GM18861 (cell line): ENCODE data around the gene VEZT.

Experiments
- ATAC-seq: cut with Tn5 transposase; IDR thresholded peaks from one replicate; pipeline ENCODE4 v1.9.1; 2021; ENCODE audit not compliant: unreplicated experiment

The VEZT gene

DNA sequence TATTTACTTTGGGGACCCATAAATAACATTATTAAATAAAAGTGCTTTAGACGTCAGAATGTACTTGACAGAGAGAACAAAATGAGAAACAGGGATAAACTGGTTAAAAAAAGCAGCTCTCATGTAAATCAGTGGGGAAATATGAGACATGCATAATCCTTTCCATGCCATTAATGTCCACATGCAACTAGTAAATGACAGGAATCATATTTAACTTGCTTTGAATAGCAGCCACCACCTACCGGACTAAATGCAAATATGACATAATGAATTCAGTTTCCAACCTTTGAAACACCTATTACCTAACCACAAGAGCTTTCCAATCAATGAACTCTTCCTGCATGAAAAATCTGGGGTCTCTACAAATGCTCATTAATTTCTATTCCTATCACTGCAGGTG is 20.0 kb upstream of the VEZT start:
- ATAC-seq = no peak

DNA sequence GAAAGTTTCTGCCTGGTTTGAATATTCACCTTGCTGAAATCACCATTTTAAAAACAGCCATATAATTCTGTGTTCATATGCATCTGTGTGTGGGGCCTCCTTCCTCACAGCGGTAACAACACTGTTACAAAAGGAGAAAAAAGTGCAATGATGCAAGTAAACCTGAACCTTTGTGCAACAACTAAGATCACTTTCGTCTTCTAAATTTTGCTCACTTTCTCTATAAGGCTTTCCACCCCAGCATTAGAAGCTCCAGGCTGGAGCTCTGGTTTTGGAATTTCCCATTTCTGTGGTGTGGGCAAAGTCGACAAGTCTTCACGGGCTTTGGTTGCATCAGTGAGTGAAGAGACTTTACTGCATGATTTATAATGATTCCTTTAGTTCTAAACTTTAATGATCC is 18.7 kb upstream of the VEZT start:
- peak; percentile 39 for ATAC-seq

DNA sequence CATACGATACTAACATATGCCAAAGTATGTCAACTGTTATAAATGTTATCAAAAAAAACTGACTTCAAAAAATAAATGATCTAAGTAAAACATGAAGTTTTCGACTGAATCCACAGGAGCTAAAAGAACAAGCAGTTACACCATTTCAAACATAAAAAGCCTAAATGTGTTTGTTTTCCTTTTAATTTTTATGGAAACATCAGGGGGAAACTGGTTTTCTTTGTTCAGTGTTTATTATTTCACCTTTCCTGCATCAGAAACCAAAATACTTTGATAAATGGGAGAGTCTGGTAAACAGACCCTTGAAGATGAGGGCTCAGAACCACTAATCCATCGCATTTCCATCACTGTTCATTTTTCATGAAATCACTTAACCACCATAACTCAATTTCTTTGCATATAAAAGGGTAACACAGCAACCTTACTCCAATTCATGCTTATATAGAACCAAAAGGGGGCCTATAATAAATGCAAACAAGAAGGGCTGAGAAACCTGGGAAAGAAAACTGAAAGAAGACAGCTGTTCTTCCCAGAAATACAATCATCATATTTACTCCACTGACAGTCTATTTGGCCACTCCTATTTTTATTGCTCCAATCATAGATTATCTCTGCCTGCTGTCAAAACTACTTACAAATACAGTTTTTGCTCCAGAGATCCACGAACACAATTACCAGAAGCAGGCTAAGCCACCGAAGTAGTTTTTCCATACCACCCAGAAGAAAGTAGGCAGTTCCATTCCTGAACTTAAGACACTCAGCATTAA is 17.3 kb upstream of the VEZT start:
- no peak for ATAC-seq

DNA sequence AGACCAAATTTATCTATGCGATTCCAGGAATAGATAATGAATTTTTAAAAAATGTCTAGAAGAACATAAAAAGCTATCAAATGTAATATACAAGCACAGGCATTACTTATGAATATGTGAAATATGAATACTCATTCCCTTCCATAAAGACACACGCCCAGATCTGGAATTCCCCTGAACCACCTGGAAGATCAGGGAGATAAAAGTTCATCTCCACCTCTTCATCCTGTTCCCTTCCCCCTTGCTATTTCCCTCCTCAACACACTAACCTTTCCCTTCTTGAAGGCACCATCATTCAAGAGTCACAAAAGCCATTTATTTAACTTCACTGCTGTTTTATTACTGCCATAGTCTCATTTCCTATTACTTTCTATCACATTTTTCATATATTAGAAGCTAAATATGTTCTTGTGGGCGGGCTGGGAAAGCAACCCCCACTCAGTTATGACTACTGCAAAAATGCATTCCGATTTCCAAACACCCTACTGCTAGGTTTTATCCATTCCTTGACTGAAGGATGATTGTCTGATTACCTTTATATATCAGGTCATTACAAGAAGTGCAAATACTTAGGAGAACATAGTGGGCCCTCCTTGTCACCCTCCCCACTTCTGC is 16.4 kb upstream of the VEZT start:
- ATAC-seq = no peak

DNA sequence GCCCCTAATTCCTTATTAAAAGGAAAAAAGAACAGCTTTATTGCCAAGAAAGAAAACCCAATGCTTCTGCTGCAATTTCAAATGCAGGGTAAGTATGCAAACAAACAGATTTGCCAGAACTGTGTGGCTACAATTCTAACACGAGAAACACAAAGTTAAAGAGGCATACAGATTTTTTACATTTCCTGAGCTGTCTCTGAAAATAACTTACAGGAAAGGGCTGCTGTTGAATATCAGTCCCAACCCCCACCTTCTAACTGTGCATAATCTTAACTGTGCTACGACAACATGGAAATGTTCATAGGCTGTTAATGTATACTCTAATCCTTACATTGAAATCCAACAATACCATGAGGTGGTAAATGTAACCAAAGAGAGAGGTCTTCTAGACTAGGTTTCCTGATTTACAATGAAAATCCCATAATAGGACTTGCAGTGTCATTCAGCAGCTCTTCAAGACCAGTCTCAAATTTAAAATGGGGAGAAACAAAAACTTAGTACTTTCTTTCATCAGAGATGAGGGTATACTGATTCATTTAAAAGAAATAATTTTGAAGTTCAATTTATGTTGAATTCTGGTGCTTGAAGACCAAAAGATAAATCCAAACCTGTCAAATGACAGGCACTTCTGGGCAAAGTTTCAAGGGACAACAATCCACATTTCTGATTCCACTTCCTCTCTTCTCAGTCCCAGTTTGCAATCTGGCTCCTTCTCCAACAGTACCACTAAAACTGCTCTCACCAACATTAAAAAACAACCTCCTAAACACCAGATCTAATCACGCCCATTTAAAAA is 14.7 kb upstream of the VEZT start:
- no peak for ATAC-seq

DNA sequence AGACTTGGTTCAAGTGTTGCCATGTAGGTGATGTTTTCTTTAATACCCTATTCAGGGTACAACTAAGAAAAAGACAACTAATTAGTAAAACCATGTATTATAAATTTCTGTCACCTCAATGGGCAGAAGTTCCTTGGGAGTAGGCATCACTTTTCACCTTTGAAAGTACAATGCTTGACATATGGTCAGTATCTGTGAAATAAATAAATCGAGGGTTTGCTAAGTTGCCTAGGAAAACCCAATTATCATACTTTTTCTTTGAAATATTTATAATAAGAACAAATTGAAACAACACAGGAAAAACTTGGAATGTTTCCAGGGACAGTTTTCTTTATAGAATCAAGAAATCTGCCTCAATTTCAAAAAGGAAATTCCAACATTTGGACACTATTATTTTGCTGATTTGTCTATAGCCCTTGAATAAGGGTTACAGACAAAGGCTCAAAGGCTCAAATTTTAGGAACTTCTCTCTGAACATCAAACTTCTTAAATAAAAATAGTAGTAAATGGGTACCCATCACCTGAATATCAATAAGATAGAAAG is 14.0 kb upstream of the VEZT start:
- ATAC-seq = no peak

DNA sequence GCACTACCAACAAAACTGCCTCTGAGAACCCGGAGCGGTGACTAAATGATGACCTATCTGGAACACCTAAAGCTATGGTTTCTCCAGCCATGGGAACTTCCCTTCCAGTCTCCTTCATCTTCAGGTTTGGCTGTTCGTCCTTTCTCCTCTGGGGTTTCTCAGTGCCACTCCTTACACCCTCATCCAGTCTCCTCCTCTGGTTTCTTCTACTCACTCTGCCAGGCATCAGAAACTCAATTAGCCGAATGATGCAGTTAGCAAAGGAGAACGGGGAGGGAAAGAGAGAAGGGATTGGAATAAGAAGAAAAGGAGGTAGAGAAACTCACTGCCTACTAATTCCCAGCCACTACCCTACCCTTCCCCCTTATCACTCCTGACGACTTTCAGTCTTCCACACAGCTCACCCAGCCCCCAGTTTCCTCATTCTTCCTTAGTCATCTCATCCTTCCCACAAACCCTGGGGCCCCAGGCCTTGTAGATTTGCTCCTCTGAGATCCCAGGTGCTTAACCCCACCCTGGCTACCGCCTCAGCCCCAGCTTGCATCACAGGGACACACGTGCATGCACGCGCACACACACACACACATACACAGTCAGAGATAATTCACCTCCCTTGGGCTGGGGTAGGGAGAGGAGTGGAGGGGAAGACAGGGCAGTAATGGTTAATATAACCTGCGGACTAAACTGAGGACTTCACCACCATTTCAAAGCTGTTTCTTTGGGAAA is 13.3 kb upstream of the VEZT start:
- no peak for ATAC-seq

DNA sequence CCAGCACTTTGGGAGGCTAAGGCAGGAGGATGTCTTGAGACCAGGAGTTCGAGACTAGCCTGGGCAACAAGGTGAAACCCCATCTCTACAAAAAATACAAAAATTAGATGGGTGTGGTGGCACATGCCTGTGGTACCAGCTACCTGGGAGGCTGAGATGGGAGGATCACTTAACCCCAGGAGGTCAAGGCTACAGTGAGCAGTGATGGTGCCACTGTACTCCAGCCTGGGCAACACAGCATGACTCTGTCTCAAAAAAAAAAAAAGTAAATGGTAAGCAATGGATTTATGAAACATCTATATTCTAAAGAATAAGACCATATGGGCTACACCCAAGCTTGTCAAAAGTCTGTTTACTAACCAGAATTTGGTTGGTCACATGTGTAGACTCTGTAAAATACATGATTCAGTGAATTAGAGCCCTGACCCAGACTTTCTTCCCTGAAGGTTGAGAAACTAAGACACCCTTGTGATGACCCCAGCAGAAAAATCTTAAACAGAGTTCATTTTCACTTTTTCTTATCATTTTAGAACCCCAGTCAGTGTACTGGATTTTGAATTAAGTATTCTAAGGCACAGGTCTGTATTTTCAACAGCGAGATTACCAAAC is 12.5 kb upstream of the VEZT start:
- no peak for ATAC-seq

DNA sequence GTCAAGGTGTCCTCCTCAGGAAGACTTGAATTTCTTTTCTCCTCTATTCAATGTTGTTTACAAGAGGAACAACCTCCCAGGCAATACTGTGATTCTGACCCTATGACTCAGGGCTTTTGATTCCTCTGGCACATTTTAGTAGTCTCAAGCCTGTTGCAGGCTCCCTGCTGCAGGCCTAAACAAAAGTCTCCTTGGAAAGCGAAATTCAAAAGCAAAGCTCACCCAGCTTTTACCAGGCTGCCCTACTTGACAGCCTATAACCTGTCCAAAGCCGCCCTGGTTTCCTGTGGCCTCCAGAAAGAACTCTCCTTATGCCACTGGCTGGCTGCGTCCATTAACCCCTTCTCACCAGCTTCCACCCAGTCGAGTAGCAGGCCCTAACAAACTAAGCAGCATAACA is 11.9 kb upstream of the VEZT start:
- ATAC-seq = no peak

DNA sequence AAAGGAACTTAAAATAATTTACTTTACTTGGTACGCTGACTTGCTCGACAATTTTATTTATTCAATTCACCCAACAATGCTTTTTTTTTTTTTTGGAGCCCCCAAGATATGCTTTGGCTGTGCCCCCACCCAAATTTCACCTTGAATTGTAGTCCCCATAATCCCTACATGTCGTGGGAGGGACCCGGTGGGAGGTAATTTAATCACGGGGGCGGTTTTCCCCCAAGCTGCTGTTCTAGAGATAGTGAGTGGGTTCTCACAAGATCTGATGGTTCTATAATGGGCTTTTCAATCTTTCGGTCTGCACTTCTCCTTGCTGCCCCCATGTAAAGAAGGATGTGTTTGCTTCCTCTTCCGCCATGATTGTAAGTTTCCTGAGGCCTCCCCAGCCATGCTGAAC is 10.7 kb upstream of the VEZT start:
- ATAC-seq = no peak

DNA sequence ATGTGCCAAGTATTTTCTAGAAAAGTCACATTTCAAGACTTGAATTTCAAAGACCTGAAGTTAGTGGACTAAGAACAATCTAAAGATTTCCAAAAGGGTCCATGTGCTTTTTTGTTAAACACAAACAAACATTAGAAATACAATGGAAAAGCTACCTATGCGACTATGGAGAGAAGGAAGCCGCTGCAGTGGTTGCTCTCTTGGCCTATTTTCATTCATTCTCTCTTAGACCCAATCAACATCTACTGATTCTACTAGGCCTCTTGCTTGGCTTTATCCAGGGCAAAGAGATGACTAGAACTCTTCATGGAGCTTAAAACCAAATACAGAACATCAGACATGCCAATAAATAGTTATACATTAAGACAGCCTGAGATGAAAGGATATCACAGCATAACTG is 10.2 kb upstream of the VEZT start:
- no peak for ATAC-seq

DNA sequence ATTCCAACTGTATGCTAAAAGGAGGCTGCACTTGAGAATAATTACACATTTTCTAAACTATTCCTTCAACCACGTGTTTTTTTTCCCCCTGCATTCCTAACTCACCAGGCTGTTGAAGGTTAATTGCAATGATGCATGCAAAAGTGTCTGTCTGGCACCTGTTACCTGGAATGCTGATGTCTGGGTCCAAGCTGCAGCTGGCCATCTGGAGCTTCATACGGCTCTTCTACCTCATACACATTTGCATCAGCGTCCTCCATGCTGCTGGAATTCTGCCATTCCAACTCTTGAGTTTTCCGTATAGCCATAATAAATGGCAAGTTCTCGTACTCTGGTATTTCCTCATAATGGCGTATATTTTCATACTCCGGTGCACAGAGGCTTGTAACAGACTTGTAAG is 8.9 kb upstream of the VEZT start:
- no peak for ATAC-seq

DNA sequence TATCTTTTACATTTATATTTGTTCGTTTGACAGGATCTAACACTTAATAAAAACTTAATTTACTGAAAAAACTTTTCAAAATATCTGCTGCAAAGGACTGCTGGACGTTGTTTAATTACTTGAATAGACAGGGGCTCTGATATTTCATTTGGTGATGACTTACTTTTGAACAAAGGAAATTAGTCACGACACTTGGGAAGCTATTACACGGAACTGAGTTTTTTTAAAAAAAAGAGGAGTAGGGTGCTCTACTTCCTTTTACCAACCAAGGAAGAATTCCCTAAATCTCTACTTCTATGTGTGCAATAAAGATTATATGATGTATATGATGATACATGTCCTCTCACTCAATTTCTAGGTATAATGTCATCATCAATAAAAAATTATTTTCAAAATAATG is 5.0 kb upstream of the VEZT start:
- no peak for ATAC-seq

DNA sequence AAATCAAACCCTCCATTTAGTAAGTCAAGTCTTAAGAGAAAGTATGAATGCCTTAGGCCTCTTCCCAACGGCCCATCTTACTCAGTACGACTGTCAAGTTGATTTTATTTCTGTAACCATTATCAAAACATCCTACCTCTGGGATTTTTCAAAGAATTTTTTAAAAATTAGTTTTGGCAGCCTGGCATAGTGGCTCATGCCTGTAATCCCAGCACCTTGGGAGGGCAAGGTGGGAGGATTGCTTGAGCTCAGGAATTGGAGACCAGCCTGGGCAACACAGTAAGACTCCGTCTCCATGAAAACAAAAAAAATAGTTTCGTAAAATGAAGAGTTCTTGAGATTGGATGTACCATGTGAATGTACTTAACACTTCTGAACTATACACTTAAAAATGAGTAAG is 4.5 kb upstream of the VEZT start:
- no peak for ATAC-seq

DNA sequence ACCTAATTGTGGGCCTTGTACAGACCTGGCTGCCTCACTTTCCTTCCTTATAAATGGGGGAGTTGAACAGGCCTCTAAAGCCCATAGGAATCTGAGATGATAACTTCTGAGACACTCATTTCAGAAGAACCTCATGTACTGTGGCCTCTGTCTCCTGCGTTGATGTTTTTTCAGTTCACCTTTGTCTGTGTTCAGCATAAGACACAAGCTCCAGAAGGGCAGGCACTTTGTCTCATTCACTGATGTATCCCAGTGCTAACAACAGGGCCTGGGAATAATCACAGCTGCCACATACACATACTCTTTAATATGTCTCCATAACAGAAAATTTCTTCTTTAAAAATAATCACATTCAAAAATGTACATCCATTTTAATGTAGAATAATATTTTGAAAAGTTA is 3.7 kb upstream of the VEZT start:
- ATAC-seq = no peak

DNA sequence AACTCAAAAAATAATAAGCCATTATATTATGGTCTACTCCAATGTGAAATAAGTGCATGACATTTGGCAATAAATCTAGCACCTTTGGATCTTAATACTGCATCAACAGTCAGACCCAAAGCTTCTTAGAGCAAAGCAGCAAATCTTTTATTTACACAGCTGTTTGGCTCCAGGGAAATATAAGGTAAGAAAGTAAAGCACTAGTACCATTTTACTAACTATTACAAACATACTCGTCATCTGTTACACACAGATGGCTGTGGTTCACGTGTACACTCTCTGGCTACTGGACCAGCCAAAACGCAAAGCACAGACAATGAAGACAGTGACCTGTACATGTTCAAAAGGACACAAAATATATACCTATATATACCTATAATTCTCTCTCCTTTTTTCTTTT is 3.1 kb upstream of the VEZT start:
- ATAC-seq = no peak

DNA sequence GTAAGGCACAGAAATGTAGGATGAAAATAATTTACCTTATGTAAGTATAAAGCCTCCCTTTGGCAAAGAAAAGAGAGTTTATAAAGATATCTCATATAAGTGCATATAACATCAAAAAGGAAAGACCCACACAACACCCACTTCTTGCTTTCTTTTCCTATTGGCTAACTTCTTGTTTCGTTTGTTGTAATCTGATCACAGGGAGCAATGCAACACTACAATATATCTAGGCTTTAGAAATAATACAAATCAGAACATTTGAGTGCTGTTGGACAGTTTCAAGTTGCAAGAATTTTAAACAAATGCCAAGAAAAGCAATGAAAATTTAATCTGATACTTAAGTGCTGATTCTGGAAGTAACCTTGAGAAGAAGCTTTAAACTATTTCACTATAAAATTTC is 1.7 kb upstream of the VEZT start:
- ATAC-seq = no peak

DNA sequence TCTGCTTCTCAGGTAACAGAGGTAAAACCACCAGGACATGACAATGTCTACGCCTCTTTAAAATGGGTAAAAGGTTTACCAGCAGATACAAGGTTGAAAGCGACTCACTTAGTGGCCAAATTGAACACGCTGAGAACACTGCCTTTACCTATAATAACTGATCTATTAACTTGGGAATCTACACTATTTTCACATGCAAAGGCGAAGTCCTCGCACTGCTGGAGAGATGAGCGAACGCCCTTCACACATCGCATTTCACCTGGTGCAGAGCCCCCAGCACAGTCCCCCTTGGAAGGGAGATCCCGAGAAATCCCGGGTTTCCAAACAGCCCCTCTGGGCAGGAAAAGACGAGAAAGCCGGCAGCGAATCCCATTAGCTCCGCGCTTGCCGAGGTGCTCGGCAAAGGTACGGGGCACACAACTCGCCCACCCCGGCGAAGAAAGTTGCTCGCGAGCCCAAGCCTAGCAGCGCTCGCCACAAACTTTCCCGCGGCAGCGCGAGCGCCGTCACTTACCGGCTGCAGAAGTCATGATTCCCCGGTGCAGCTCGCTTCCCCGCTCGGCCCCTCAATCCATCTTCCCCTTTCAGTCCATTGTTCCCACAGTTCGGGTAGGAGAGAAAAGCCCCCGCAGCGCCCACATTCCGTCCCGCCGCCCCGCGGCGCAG is 763 bp upstream of the VEZT start:
- ATAC-seq = peak; percentile 11

DNA sequence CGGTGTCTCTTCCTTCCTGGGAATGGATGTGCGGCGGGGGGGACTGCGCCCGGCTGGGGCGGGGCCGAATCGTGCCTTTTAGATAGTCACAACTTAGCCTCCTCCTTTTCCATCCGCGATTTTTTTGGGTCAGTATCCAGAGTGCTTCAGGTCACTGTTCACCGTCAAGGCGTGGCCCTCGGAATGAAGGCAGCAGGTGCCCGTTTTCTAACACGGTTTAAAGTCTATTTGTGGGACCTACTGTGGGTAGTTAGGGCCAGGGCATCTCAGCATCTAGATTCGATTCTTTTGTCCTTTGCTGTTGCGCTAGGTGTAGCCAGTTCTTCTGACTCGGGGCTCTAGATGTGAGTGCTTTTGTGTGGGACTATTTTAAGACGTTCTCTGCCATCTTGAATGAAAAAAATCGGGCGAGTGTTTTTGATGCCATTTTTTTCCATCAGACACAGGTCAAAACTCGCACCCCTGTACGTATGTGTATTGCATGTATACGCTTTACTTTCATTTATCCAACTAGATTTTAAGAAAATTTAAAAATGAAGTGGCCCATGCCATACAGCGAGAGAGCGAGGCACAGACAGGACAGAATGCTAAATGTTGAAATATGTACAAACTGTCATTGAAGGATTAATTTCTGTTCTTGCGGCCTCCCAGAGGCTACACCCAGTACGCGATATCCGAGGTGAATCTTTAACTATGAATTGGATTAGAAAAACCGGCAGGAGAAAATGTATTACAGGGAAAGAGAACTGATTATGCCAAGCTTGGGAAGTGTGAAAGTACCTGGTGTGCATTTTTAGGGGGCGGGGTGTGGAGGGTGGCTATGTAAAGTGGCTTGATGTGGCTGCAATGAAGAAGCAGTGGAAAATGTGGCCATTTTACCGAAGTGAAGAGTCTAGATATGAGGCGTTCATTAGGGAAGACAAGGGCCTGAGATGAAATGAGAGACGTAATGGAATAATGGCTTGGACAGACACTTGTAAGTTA is 835 bp downstream of the VEZT start:
- no peak for ATAC-seq
